HepG2 (cell line): ENCODE data around the gene COL26A1. TPM values are rescaled to one million over a fixed set of nuclear protein-coding genes. Genes with fewer than 3 reads are reported as not detected.

ENCODE experiments used
- ATAC-seq: fragments of 200-7000 bp; cut with Tn5 transposase; 3 replicates; pipeline ENCODE4 v1.9.1; 2020; ENCODE audit warnings: mild to moderate bottlenecking, moderate library complexity
- BruUV-seq: library from RNA; stranded (reverse); fragments of 400-500 nt; replicated peaks from 2 replicates; lab custom pipeline; 2021; lab: Mats Ljungman, UMichigan
- CTCF ChIA-PET: fragments of 300-600 bp; formaldehyde crosslinking; extraction: SDS; loops from one replicate; lab custom pipeline; 2021; ENCODE audit warnings: low total read pairs, inconsistent platforms, low intra/inter-chr PET ratio; lab: Yijun Ruan, JAX
- POLR2A ChIA-PET: fragments of 350-600 bp; sonication (Branson Sonifier 250); formaldehyde crosslinking; loops from one replicate; lab custom pipeline; 2020; ENCODE audit warnings: antibody characterized with exemption, inconsistent platforms; lab: Yijun Ruan, JAX
- DNase-seq: peaks from one replicate; pipeline ENCODE4 v3.0.0-alpha.2; 2015; ENCODE audit warnings: low spot score
- FAIRE-seq: peaks from 3 replicates; lab custom pipeline; 2011; peaks lifted over from hg19 to GRCh38; lab: Jason Lieb, UNC
- H2AFZ ChIP-seq: one replicate; pipeline ENCODE4 v1.6.1; 2011; ENCODE audit warnings: low read length, inconsistent platforms
- H3K27ac ChIP-seq: fragments of 300-600 bp; 3 replicates; pipeline ENCODE4 v1.8.0; 2011; ENCODE audit warnings: mixed run types, mild to moderate bottlenecking, mixed read lengths, low read length, inconsistent platforms; ENCODE audit not compliant: insufficient read depth; ENCODE audit errors: extremely low read length
- H3K27me3 ChIP-seq, 2 experiments: fragments of 200-600 bp in 1 of 2; 2 replicates in 1 of 2; 3 replicates in 1 of 2; pipeline versions ENCODE4 v1.6.0 to v1.8.0; 2011; ENCODE audit warnings: low read length in 2 of 2, mild to moderate bottlenecking in 2 of 2, moderate library complexity in 2 of 2, inconsistent platforms in 1 of 2; ENCODE audit not compliant: insufficient read depth in 2 of 2, control insufficient read depth in 1 of 2
- H3K36me3 ChIP-seq, 2 experiments: fragments of 200-600 bp in 1 of 2; replicated peaks in 1 of 2; 2 replicates in 1 of 2; 3 replicates in 1 of 2; pipeline versions ENCODE4 v1.5.1 to v1.8.0; 2011; ENCODE audit warnings: low read length in 2 of 2, inconsistent platforms in 1 of 2; ENCODE audit not compliant: insufficient read depth in 2 of 2, control insufficient read depth in 1 of 2
- H3K4me1 ChIP-seq: 2 replicates; pipeline ENCODE4 v1.5.1; 2012; ENCODE audit warnings: low read length, inconsistent platforms; ENCODE audit not compliant: insufficient read depth
- H3K4me2 ChIP-seq: 2 replicates; pipeline ENCODE4 v1.6.0; 2011; ENCODE audit warnings: low read depth, low read length, inconsistent platforms
- H3K4me3 ChIP-seq, 3 experiments: fragments of 200-600 bp in 1 of 3; sonication (generic), shearing (Covaris generic) in 1 of 3; replicated peaks in 1 of 3; 2 replicates each; pipeline ENCODE4 v1.5.1; 2011 to 2016; ENCODE audit warnings: low read length in 3 of 3, inconsistent platforms in 2 of 3, low read depth in 2 of 3, mild to moderate bottlenecking in 2 of 3, control low read depth in 1 of 3, mixed read lengths in 1 of 3; ENCODE audit not compliant: insufficient read depth in 1 of 3
- H3K79me2 ChIP-seq: one replicate; pipeline ENCODE4 v1.6.1; 2011; ENCODE audit warnings: low read length, inconsistent platforms; ENCODE audit not compliant: insufficient read depth
- H3K9ac ChIP-seq: 2 replicates; pipeline ENCODE4 v1.6.0; 2011; ENCODE audit warnings: mild to moderate bottlenecking, low read depth, low read length, inconsistent platforms; ENCODE audit not compliant: insufficient read depth
- H3K9me3 ChIP-seq: 2 replicates; pipeline ENCODE4 v1.5.1; 2012; ENCODE audit warnings: mild to moderate bottlenecking, low read length
- H4K20me1 ChIP-seq: 2 replicates; pipeline ENCODE4 v1.6.0; 2011; ENCODE audit warnings: inconsistent platforms, mild to moderate bottlenecking, low read length, moderate library complexity; ENCODE audit not compliant: insufficient read depth
- CEBPB ChIP-seq: IDR thresholded peaks from 2 replicates; pipeline ENCODE4 v1.6.1; 2011; ENCODE audit warnings: low read depth, low read length, improper control_type of control experiment, borderline replicate concordance
- CENPT ChIP-seq: sonication (generic); formaldehyde crosslinking; IDR thresholded peaks from 2 replicates; pipeline ENCODE4 v1.8.0; 2022; ENCODE audit warnings: low read depth, mild to moderate bottlenecking, moderate library complexity, missing genetic modification reagents
- GRHL1 ChIP-seq: sonication (generic); formaldehyde crosslinking; conservative IDR thresholded peaks from 2 replicates; pipeline ENCODE4 v1.8.0; 2022; ENCODE audit warnings: missing genetic modification reagents
- IRF9 ChIP-seq: sonication (generic); formaldehyde crosslinking; IDR thresholded peaks from 2 replicates; pipeline ENCODE4 v1.8.0; 2022; ENCODE audit warnings: missing genetic modification reagents, mild to moderate bottlenecking, borderline replicate concordance
- NCOA2 ChIP-seq: sonication (generic); formaldehyde crosslinking; IDR thresholded peaks from 2 replicates; pipeline ENCODE4 v1.8.0; 2022; ENCODE audit warnings: inconsistent platforms
- YEATS2 ChIP-seq: sonication (generic); formaldehyde crosslinking; IDR thresholded peaks from 2 replicates; pipeline ENCODE4 v1.4.0; 2020; ENCODE audit warnings: missing genetic modification reagents, borderline replicate concordance
- ZC3H4 ChIP-seq: sonication (generic); formaldehyde crosslinking; IDR thresholded peaks from 2 replicates; pipeline ENCODE4 v1.4.0; 2020; ENCODE audit warnings: missing genetic modification reagents, borderline replicate concordance
- ZNF160 ChIP-seq: sonication (generic); formaldehyde crosslinking; IDR thresholded peaks from 2 replicates; pipeline ENCODE4 v1.8.0; 2022; ENCODE audit warnings: mild to moderate bottlenecking, inconsistent platforms, missing genetic modification reagents
- ZNF280B ChIP-seq: sonication (generic); formaldehyde crosslinking; IDR thresholded peaks from 2 replicates; pipeline ENCODE4 v1.5.0; 2020; ENCODE audit warnings: missing genetic modification reagents, mild to moderate bottlenecking, borderline replicate concordance
- ZNF34 ChIP-seq: sonication (generic); formaldehyde crosslinking; IDR thresholded peaks from 2 replicates; pipeline ENCODE4 v1.4.0; 2020; ENCODE audit warnings: mild to moderate bottlenecking, missing genetic modification reagents, borderline replicate concordance
- ZNF432 ChIP-seq: sonication (generic); formaldehyde crosslinking; IDR thresholded peaks from 2 replicates; pipeline ENCODE4 v1.5.0; 2020; ENCODE audit warnings: missing genetic modification reagents, mild to moderate bottlenecking, borderline replicate concordance
- ZNF570 ChIP-seq: sonication (generic); formaldehyde crosslinking; IDR thresholded peaks from 2 replicates; pipeline ENCODE4 v1.4.0; 2020; ENCODE audit warnings: mild to moderate bottlenecking, missing genetic modification reagents, borderline replicate concordance
- ZNF720 ChIP-seq: sonication (generic); formaldehyde crosslinking; IDR thresholded peaks from 2 replicates; pipeline ENCODE4 v1.4.0; 2020; ENCODE audit warnings: missing genetic modification reagents
- WGBS: methylation state at CpG from one replicate; pipeline ENCODE4 v1.1.6; 2017; ENCODE audit warnings: low lambda C conversion rate; 5-methylcytosine and 5-hydroxymethylcytosine counted together
- in situ Hi-C: cut with HindIII; loops from 2 replicates; pipeline ENCODE4 v1.10.0; 2017; ENCODE audit warnings: low pct_unique_long_range_greater_than_20kb; ENCODE audit not compliant: extremely low pct_ligation_motif_present
- intact Hi-C: fragments of 100-400 bp; cut with micrococcal nuclease; formaldehyde crosslinking; loops from one replicate; pipeline ENCODE4 v1.10.0; 2022; ENCODE audit not compliant: unreplicated experiment
- polyA plus RNA-seq, 8 experiments: library from polyadenylated mRNA; depleted of rRNA in 3 of 8; stranded (reverse) in 7 of 8; unstranded in 1 of 8; fragments of >200 nt; fragmentation: Illumina TruSeq in 4 of 8; extraction: Trizol in 4 of 8; gene quantifications; 2 replicates each; pipeline versions ENCODE4 v1.2.1 to v1.2.3, GENCODE V29; 2011 to 2016; ENCODE audit warnings: low read depth in 4 of 8, missing spikeins in 1 of 8, mixed read lengths in 1 of 8; ENCODE audit not compliant: insufficient read depth in 1 of 8
- total RNA-seq, 5 experiments: library from RNA; depleted of rRNA; stranded (reverse); fragments of >200 nt; fragmentation: Illumina TruSeq; extraction: Trizol; gene quantifications; 2 replicates each; pipeline ENCODE4 v1.2.3, GENCODE V29; 2016; ENCODE audit warnings: low read depth in 1 of 5

COL26A1 gene
- total and polyA plus RNA-seq, 2 of the 13 experiments (the other 11 are each of a cell fraction or from before 2014, with no cell fraction given), result 7.8 to 9.2 TPM

- in situ Hi-C loops, result no loop called here
Measured at GRCh38 chr7:101419831-101420230, 57.2 kb downstream of the COL26A1 start.

More at GRCh38 chr7:101419831-101420230, 57.2 kb downstream of the COL26A1 start:
- no TSS peak for BruUV-seq
- no peaks in the 10 kb centered on the region for H3K9me3 ChIP-seq
- intact Hi-C loops, result no loop called here
- ChIA-PET CTCF (no interaction called here), POLR2A (no interaction called here)
- H3K4me3 ChIP-seq, result no peak overlapping the region
- H3K27me3 ChIP-seq, result no peaks in the 10 kb centered on the region
- no peak overlapping the region for H3K27ac ChIP-seq
- no peak for FAIRE-seq
- H4K20me1 ChIP-seq, result no peaks in the 10 kb centered on the region
- WGBS, result 83% methylated on average over 9 of the region's 16 CpGs
- no peaks in the 10 kb centered on the region for H3K36me3 ChIP-seq
- TF ChIP-seq GRHL1, result no peak
- TF ChIP-seq ZNF160, result no peak
- no peak for TF ChIP-seq YEATS2 (CRISPR knock-in tag)
- no peak for TF ChIP-seq ZC3H4 (CRISPR knock-in tag)
- TF ChIP-seq NCOA2, result no peak
- TF ChIP-seq ZNF432, result no peak
- TF ChIP-seq ZNF34 (CRISPR knock-in tag), result no peak
- TF ChIP-seq ZNF720, result no peak
- no peak for TF ChIP-seq CENPT (CRISPR knock-in tag)
- no peak for TF ChIP-seq CEBPB
- TF ChIP-seq IRF9, result no peak
- no peak for TF ChIP-seq ZNF280B (CRISPR knock-in tag)
- no peak for TF ChIP-seq ZNF570
- no peaks in the 10 kb centered on the region for H3K79me2 ChIP-seq
- no peak overlapping the region for H3K9ac ChIP-seq
- no peak overlapping the region for H3K4me2 ChIP-seq
- no peak overlapping the region for H2AFZ ChIP-seq
- ATAC-seq, result no peak; the same call in 2 of the 3 replicates
- no peaks in the 10 kb centered on the region for H3K4me1 ChIP-seq
- no peak for DNase-seq
